HepG2 (cell line): ENCODE measurements around the gene ARL15. TPM values are rescaled to one million over a fixed set of nuclear protein-coding genes. Genes with fewer than 3 reads are reported as not detected.

Experiments used
- ATAC-seq: fragments of 200-7000 bp; cut with Tn5 transposase; 3 replicates; pipeline ENCODE4 v1.9.1; 2020; ENCODE audit warnings: mild to moderate bottlenecking, moderate library complexity
- BruUV-seq: library from RNA; stranded (reverse); fragments of 400-500 nt; replicated peaks from 2 replicates; lab custom pipeline; 2021; lab: Mats Ljungman, UMichigan
- CTCF ChIA-PET: fragments of 300-600 bp; formaldehyde crosslinking; extraction: SDS; loops from one replicate; lab custom pipeline; 2021; ENCODE audit warnings: low total read pairs, inconsistent platforms, low intra/inter-chr PET ratio; lab: Yijun Ruan, JAX
- POLR2A ChIA-PET: fragments of 350-600 bp; sonication (Branson Sonifier 250); formaldehyde crosslinking; loops from one replicate; lab custom pipeline; 2020; ENCODE audit warnings: antibody characterized with exemption, inconsistent platforms; lab: Yijun Ruan, JAX
- DNase-seq: peaks from one replicate; pipeline ENCODE4 v3.0.0-alpha.2; 2015; ENCODE audit warnings: low spot score
- FAIRE-seq: peaks from 3 replicates; lab custom pipeline; 2011; peaks lifted over from hg19 to GRCh38; lab: Jason Lieb, UNC
- H2AFZ ChIP-seq: one replicate; pipeline ENCODE4 v1.6.1; 2011; ENCODE audit warnings: low read length, inconsistent platforms
- H3K27ac ChIP-seq: fragments of 300-600 bp; 3 replicates; pipeline ENCODE4 v1.8.0; 2011; ENCODE audit warnings: mixed run types, mild to moderate bottlenecking, mixed read lengths, low read length, inconsistent platforms; ENCODE audit not compliant: insufficient read depth; ENCODE audit errors: extremely low read length
- H3K27me3 ChIP-seq, 2 experiments: fragments of 200-600 bp in 1 of 2; 2 replicates in 1 of 2; 3 replicates in 1 of 2; pipeline versions ENCODE4 v1.6.0 to v1.8.0; 2011; ENCODE audit warnings: low read length in 2 of 2, mild to moderate bottlenecking in 2 of 2, moderate library complexity in 2 of 2, inconsistent platforms in 1 of 2; ENCODE audit not compliant: insufficient read depth in 2 of 2, control insufficient read depth in 1 of 2
- H3K36me3 ChIP-seq, 2 experiments: fragments of 200-600 bp in 1 of 2; replicated peaks in 1 of 2; 2 replicates in 1 of 2; 3 replicates in 1 of 2; pipeline versions ENCODE4 v1.5.1 to v1.8.0; 2011; ENCODE audit warnings: low read length in 2 of 2, inconsistent platforms in 1 of 2; ENCODE audit not compliant: insufficient read depth in 2 of 2, control insufficient read depth in 1 of 2
- H3K4me1 ChIP-seq: 2 replicates; pipeline ENCODE4 v1.5.1; 2012; ENCODE audit warnings: low read length, inconsistent platforms; ENCODE audit not compliant: insufficient read depth
- H3K4me2 ChIP-seq: 2 replicates; pipeline ENCODE4 v1.6.0; 2011; ENCODE audit warnings: low read depth, low read length, inconsistent platforms
- H3K4me3 ChIP-seq, 3 experiments: fragments of 200-600 bp in 1 of 3; sonication (generic), shearing (Covaris generic) in 1 of 3; replicated peaks in 1 of 3; 2 replicates each; pipeline ENCODE4 v1.5.1; 2011 to 2016; ENCODE audit warnings: low read length in 3 of 3, inconsistent platforms in 2 of 3, low read depth in 2 of 3, mild to moderate bottlenecking in 2 of 3, control low read depth in 1 of 3, mixed read lengths in 1 of 3; ENCODE audit not compliant: insufficient read depth in 1 of 3
- H3K79me2 ChIP-seq: one replicate; pipeline ENCODE4 v1.6.1; 2011; ENCODE audit warnings: low read length, inconsistent platforms; ENCODE audit not compliant: insufficient read depth
- H3K9ac ChIP-seq: 2 replicates; pipeline ENCODE4 v1.6.0; 2011; ENCODE audit warnings: mild to moderate bottlenecking, low read depth, low read length, inconsistent platforms; ENCODE audit not compliant: insufficient read depth
- H3K9me3 ChIP-seq: 2 replicates; pipeline ENCODE4 v1.5.1; 2012; ENCODE audit warnings: mild to moderate bottlenecking, low read length
- H4K20me1 ChIP-seq: 2 replicates; pipeline ENCODE4 v1.6.0; 2011; ENCODE audit warnings: inconsistent platforms, mild to moderate bottlenecking, low read length, moderate library complexity; ENCODE audit not compliant: insufficient read depth
- GATAD2A ChIP-seq: IDR thresholded peaks from 2 replicates; pipeline ENCODE4 v1.6.1; 2016
- SATB2 ChIP-seq: sonication (generic); formaldehyde crosslinking; IDR thresholded peaks from 2 replicates; pipeline ENCODE4 v1.5.0; 2020; ENCODE audit warnings: missing genetic modification reagents
- ZNF225 ChIP-seq: sonication (generic); formaldehyde crosslinking; IDR thresholded peaks from 2 replicates; pipeline ENCODE4 v1.4.0; 2020; ENCODE audit warnings: mild to moderate bottlenecking, missing genetic modification reagents
- ZNF230 ChIP-seq: sonication (generic); formaldehyde crosslinking; IDR thresholded peaks from 2 replicates; pipeline ENCODE4 v1.4.0; 2020; ENCODE audit warnings: mild to moderate bottlenecking, missing genetic modification reagents
- ZNF432 ChIP-seq: sonication (generic); formaldehyde crosslinking; IDR thresholded peaks from 2 replicates; pipeline ENCODE4 v1.5.0; 2020; ENCODE audit warnings: missing genetic modification reagents, mild to moderate bottlenecking, borderline replicate concordance
- ZNF619 ChIP-seq: sonication (generic); formaldehyde crosslinking; IDR thresholded peaks from 2 replicates; pipeline ENCODE4 v1.4.0; 2020; ENCODE audit warnings: mild to moderate bottlenecking, missing genetic modification reagents
- ZNF639 ChIP-seq: conservative IDR thresholded peaks from 2 replicates; pipeline ENCODE4 v1.6.1; 2018; ENCODE audit warnings: missing genetic modification reagents
- WGBS: methylation state at CpG from one replicate; pipeline ENCODE4 v1.1.6; 2017; ENCODE audit warnings: low lambda C conversion rate; 5-methylcytosine and 5-hydroxymethylcytosine counted together
- in situ Hi-C: cut with HindIII; loops from 2 replicates; pipeline ENCODE4 v1.10.0; 2017; ENCODE audit warnings: low pct_unique_long_range_greater_than_20kb; ENCODE audit not compliant: extremely low pct_ligation_motif_present
- intact Hi-C: fragments of 100-400 bp; cut with micrococcal nuclease; formaldehyde crosslinking; loops from one replicate; pipeline ENCODE4 v1.10.0; 2022; ENCODE audit not compliant: unreplicated experiment
- polyA plus RNA-seq, 8 experiments: library from polyadenylated mRNA; depleted of rRNA in 3 of 8; stranded (reverse) in 7 of 8; unstranded in 1 of 8; fragments of >200 nt; fragmentation: Illumina TruSeq in 4 of 8; extraction: Trizol in 4 of 8; gene quantifications; 2 replicates each; pipeline versions ENCODE4 v1.2.1 to v1.2.3, GENCODE V29; 2011 to 2016; ENCODE audit warnings: low read depth in 4 of 8, missing spikeins in 1 of 8, mixed read lengths in 1 of 8; ENCODE audit not compliant: insufficient read depth in 1 of 8
- total RNA-seq, 5 experiments: library from RNA; depleted of rRNA; stranded (reverse); fragments of >200 nt; fragmentation: Illumina TruSeq; extraction: Trizol; gene quantifications; 2 replicates each; pipeline ENCODE4 v1.2.3, GENCODE V29; 2016; ENCODE audit warnings: low read depth in 1 of 5

ARL15 gene
- total and polyA plus RNA-seq, 2 of the 13 experiments (the other 11 are each of a cell fraction or from before 2014, with no cell fraction given) = 2.5 to 7.7 TPM

DNA sequence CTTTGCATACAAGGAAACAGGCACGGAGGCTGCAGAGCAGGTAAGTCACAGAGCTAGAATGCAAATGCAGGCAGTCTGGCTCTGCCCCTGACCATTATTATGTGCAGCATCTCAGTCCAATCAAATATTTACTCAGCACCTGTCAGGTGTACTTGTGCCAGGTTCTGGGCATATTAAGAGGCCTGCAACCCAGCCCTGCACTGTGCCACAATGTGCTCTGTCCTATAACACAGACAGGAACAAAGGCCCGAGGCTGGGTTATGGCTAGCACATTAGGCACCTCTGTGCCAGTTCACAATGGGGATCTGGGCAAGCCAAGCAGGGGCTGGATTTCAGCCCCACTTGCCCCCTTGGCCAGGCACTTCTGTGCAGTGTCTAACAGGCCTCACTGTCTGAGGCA is 14.0 kb downstream of the ARL15 start:
- DNase-seq (no peak), FAIRE-seq (no peak), ATAC-seq (no peak)
- TF ChIP-seq ZNF432 (no peak), ZNF225 (CRISPR knock-in tag) (no peak), ZNF619 (CRISPR knock-in tag) (no peak), SATB2 (CRISPR knock-in tag) (no peak), GATAD2A (no peak)
- intact Hi-C loops (no loop called here), in situ Hi-C loops (no loop called here)
- Histone ChIP-seq H3K27me3 (no peaks in the 10 kb centered on the region), H3K4me2 (no peak overlapping the region), H4K20me1 (no peaks in the 10 kb centered on the region), H3K36me3 (no peaks in the 10 kb centered on the region), H3K27ac (no peak overlapping the region), H3K4me1 (no peaks in the 10 kb centered on the region), H2AFZ (no peak overlapping the region), H3K9ac (no peak overlapping the region), H3K79me2 (no peaks in the 10 kb centered on the region), H3K9me3 (no peaks in the 10 kb centered on the region), H3K4me3 (no peak overlapping the region)
- POLR2A ChIA-PET = no interaction called here
- 90% methylated on average over 1 of the region's 2 CpGs for WGBS
- CTCF ChIA-PET = no interaction called here
- BruUV-seq = no TSS peak

GRCh38 chr5:54295651-54296276 is 14.6 kb downstream of the ARL15 start:
- Histone ChIP-seq H3K4me2 (no peak overlapping the region), H3K27me3 (no peaks in the 10 kb centered on the region), H3K9ac (no peak overlapping the region), H3K27ac (no peak overlapping the region), H3K4me1 (no peaks in the 10 kb centered on the region), H3K9me3 (no peaks in the 10 kb centered on the region), H3K79me2 (no peaks in the 10 kb centered on the region), H4K20me1 (no peaks in the 10 kb centered on the region), H2AFZ (no peak overlapping the region), H3K4me3 (no peak overlapping the region), H3K36me3 (no peaks in the 10 kb centered on the region)
- in situ Hi-C loops (no loop called here), intact Hi-C loops (no loop called here)
- DNase-seq (no peak), FAIRE-seq (no peak), ATAC-seq (no peak)
- ChIA-PET POLR2A (no interaction called here), CTCF (no interaction called here)
- no peak for TF ChIP-seq ZNF230 (CRISPR knock-in tag)
- TF ChIP-seq ZNF639 = no peak
- 69% methylated on average over 8 of the region's 8 CpGs for WGBS
- no TSS peak for BruUV-seq
